ENCODE data around the gene ADAMTS16.

The ADAMTS16 gene

DNA sequence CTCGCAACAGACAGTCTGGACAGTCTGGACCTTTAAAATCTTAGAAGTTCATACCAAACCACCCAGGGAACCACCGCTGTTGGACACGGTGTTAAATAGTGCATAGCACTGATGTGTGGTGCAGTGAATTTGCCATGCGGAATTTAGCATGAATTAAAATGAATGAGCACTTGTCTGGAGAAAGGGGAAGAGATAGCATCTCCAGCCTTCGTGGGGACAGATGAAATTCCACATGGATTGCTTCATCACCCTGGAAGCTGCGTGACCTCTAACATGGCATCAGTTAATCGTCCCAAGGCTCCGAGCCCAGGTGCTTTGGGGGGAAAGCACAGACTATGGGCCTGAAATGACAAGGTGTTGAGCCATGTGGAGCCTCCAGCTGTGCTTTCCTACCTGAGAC, 91.4 kb downstream of the ADAMTS16 start:
- DNase-seq (ENCODE audit: extremely low read depth, low read depth), result no peak
- TF ChIP-seq, protein P1, sequence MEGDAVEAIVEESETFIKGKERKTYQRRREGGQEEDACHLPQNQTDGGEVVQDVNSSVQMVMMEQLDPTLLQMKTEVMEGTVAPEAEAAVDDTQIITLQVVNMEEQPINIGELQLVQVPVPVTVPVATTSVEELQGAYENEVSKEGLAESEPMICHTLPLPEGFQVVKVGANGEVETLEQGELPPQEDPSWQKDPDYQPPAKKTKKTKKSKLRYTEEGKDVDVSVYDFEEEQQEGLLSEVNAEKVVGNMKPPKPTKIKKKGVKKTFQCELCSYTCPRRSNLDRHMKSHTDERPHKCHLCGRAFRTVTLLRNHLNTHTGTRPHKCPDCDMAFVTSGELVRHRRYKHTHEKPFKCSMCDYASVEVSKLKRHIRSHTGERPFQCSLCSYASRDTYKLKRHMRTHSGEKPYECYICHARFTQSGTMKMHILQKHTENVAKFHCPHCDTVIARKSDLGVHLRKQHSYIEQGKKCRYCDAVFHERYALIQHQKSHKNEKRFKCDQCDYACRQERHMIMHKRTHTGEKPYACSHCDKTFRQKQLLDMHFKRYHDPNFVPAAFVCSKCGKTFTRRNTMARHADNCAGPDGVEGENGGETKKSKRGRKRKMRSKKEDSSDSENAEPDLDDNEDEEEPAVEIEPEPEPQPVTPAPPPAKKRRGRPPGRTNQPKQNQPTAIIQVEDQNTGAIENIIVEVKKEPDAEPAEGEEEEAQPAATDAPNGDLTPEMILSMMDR (IDR thresholded peaks at IDR 0.05; ENCODE audit: low read depth, low read length), result no peak

- TF ChIP-seq, protein P1 (IDR thresholded peaks at IDR 0.05; ENCODE audit: low read depth, low read length), result no peak
- no peak for DNase-seq (ENCODE audit: extremely low read depth, low read depth)
Observed at GRCh38 chr5:5234912-5235311, 94.8 kb downstream of the ADAMTS16 start.

- no peak for DNase-seq (ENCODE audit: extremely low read depth, low read depth)
- TF ChIP-seq, protein P1 (IDR thresholded peaks at IDR 0.05; ENCODE audit: low read depth, low read length), result no peak
Observed at GRCh38 chr5:5235685-5236084, 95.6 kb downstream of the ADAMTS16 start.

DNA sequence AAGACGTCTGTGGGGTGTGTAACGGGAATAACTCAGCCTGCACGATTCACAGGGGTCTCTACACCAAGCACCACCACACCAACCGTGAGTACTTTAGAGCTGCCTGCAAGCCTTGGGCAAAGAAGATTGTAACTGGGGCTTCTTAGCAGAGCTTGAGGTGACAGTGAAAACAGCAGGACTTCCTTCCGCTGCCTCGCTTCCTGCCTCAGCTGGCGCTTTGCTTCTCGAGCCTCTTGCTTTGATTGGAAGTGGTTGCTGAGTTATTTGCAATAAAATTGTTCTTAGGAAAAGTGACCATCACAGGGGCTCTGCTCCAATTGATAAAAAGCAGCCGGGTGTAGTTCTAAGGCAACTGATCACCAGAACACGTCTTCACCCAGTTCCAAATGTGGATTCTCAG, 99.1 kb downstream of the ADAMTS16 start:
- no peak for DNase-seq (ENCODE audit: extremely low read depth, low read depth)
- TF ChIP-seq, protein P1 (IDR thresholded peaks at IDR 0.05; ENCODE audit: low read depth, low read length), result no peak

DNA sequence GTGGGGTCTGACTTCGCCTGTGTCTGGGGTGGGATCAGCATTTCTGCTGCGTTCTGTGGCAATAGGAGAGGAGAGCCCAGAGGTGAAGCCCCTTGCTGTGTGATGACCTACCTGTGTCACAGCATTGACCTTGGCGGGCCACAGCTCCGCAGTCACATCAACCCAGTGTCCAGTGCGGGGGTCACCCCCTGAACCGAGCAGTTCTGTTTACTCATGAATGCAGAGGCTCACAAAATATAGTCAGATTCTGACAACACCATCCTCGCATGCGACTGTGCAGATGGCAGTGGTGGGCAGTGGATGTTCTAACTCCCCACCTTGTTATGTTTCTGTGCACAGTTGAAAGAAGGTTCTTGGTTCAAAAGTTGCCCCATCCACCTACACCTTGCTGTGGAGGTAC, 100.1 kb downstream of the ADAMTS16 start:
- no peak for DNase-seq (ENCODE audit: extremely low read depth, low read depth)
- TF ChIP-seq, protein P1 (IDR thresholded peaks at IDR 0.05; ENCODE audit: low read depth, low read length), result no peak

GRCh38 chr5:5242056-5242455, 101.9 kb downstream of the ADAMTS16 start:
- TF ChIP-seq, protein P1 (IDR thresholded peaks at IDR 0.05; ENCODE audit: low read depth, low read length), result no peak

GRCh38 chr5:5246736-5247135, 106.6 kb downstream of the ADAMTS16 start:
- TF ChIP-seq, protein P1 (IDR thresholded peaks at IDR 0.05; ENCODE audit: low read depth, low read length), result no peak
- DNase-seq (ENCODE audit: extremely low read depth, low read depth), result no peak

More at GRCh38 chr5:5242056-5242455, 101.9 kb downstream of the ADAMTS16 start:
- no peak for DNase-seq (ENCODE audit: extremely low read depth, low read depth)

All from AG09319 (cell line).